ENCODE measurements around the gene SF3A2.

SF3A2 gene

DNA sequence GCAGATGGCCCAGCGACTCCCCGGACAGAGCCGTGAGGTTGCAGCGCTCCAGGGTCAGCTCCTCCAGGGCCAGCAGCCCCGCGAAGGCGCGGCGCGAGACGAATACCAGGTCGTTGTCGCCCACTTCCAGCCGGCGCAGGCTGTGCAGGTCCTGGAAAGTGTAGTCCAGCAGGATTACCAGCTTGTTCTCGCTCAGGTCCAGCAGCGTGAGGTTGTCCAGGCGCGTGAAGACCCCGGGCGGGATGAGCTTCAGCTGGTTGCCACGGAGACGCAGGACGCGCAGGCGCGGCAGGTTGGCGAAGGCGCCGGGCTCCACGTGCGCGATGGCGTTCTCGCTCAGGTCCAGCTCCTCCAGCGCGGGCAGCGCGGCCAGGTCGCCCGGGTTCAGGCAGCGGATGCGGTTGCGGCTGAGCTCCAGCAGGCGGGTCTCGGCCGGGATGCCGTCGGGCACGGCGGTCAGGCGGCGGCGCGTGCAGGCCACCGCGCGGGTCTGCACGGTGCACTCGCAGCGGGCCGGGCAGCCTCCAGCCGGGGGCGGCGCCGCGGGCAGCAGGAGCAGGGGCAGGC lies 54.6 kb downstream of the SF3A2 start:
- DNase-seq (ENCODE audit: low read depth): no peak

- DNase-seq (ENCODE audit: low read depth): peak; percentile 81
These were observed 58.2 kb downstream of the SF3A2 start for GRCh38 chr19:2294687-2295335.

DNA sequence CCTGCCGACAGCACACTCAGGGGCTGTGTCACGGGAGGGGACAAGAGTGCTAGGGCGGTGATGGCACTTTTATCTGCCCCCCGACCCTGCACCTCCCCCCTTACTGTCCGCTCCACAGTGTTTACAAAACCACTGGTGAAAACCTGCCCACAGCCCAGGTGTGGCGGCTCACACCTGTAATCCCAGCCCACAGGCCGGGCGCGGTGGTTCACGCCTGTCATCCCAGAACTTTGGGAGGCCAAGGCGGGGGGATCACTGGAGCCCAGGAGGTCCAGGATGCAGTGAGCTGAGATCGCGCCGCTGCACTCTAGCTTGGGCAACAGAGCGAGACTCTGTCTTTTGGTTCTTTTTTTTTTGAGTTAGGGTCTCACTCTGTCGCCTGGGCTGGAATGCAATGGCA lies 59.5 kb downstream of the SF3A2 start:
- DNase-seq (ENCODE audit: low read depth): no peak
